Activated B cell treated with CpG ODN at 0.5 μM for 24 hours (primary cell): ENCODE results near the gene BDNF. TPM values are rescaled to one million over a fixed set of nuclear protein-coding genes. Genes with fewer than 3 reads are reported as not detected.

Source experiments
- ATAC-seq: fragments of 200-7000 bp; cut with Tn5 transposase; one replicate; pipeline ENCODE4 v1.10.0; 2021; ENCODE audit warnings: low read depth, mild to moderate bottlenecking, moderate library complexity
- CTCF ChIA-PET: fragments of 350-600 bp; sonication (Branson Sonifier 250); formaldehyde crosslinking; loops from one replicate; lab custom pipeline; 2021; ENCODE audit warnings: antibody characterized with exemption; lab: Charles Lee
- POLR2A ChIA-PET: fragments of 350-600 bp; sonication (Branson Sonifier 250); formaldehyde crosslinking; loops from one replicate; lab custom pipeline; 2021; ENCODE audit warnings: antibody characterized with exemption; lab: Charles Lee
- DNase-seq: peaks from one replicate; pipeline ENCODE4 v3.0.0; 2022
- H3K27ac Mint-ChIP-seq: one replicate; pipeline ENCODE4 v1.8.0; 2020; ENCODE audit warnings: mixed read lengths
- H3K27me3 Mint-ChIP-seq: one replicate; pipeline ENCODE4 v1.8.0; 2021; ENCODE audit warnings: mixed read lengths
- H3K36me3 Mint-ChIP-seq: one replicate; pipeline ENCODE4 v1.8.0; 2021; ENCODE audit warnings: low read depth, mixed read lengths
- H3K4me1 Mint-ChIP-seq: one replicate; pipeline ENCODE4 v1.8.0; 2021; ENCODE audit warnings: mixed read lengths
- H3K4me3 Mint-ChIP-seq: one replicate; pipeline ENCODE4 v1.8.0; 2020; ENCODE audit warnings: mild to moderate bottlenecking, mixed read lengths
- H3K9me3 Mint-ChIP-seq: one replicate; pipeline ENCODE4 v1.8.0; 2020; ENCODE audit warnings: mixed read lengths
- CTCF ChIP-seq: fragments of 200-600 bp; IDR thresholded peaks from one replicate; pipeline ENCODE4 v1.8.0; 2022; ENCODE audit warnings: antibody characterized with exemption, mild to moderate bottlenecking
- intact Hi-C: fragments of 100-400 bp; cut with micrococcal nuclease; formaldehyde crosslinking; loops from one replicate; pipeline ENCODE4 v1.15.1; 2024
- total RNA-seq: library from RNA; stranded (reverse); gene quantifications from 2 replicates; pipeline ENCODE4 v1.2.3, GENCODE V29; 2022

Gene BDNF
- total RNA-seq, 1 donor from 2014 or later = not detected

- H3K9me3 Mint-ChIP-seq = no peaks in the 10 kb centered on the region
- H3K27ac Mint-ChIP-seq = no peak overlapping the region
- intact Hi-C loops = no loop called here
- H3K27me3 Mint-ChIP-seq = no peaks in the 10 kb centered on the region
- H3K4me3 Mint-ChIP-seq = no peak overlapping the region
- ChIA-PET POLR2A (no interaction called here), CTCF (no interaction called here)
- no peaks in the 10 kb centered on the region for H3K4me1 Mint-ChIP-seq
- ATAC-seq (no peak), DNase-seq (no peak)
- no peak for TF ChIP-seq CTCF
- H3K36me3 Mint-ChIP-seq = no peaks in the 10 kb centered on the region
Observed at GRCh38 chr11:27656806-27657483, 43.3 kb downstream of the BDNF start.

GRCh38 chr11:27656320-27656719 lies 43.9 kb downstream of the BDNF start:
- no peaks in the 10 kb centered on the region for H3K27me3 Mint-ChIP-seq
- no peak overlapping the region for H3K4me3 Mint-ChIP-seq
- ChIA-PET CTCF (no interaction called here), POLR2A (no interaction called here)
- intact Hi-C loops = no loop called here
- ATAC-seq (no peak), DNase-seq (no peak)
- no peak for TF ChIP-seq CTCF
- H3K9me3 Mint-ChIP-seq = no peaks in the 10 kb centered on the region
- H3K36me3 Mint-ChIP-seq = no peaks in the 10 kb centered on the region
- H3K4me1 Mint-ChIP-seq = no peaks in the 10 kb centered on the region
- H3K27ac Mint-ChIP-seq = no peak overlapping the region

GRCh38 chr11:27653990-27654758 lies 46.1 kb downstream of the BDNF start:
- CTCF ChIA-PET = no interaction called here
- intact Hi-C loops = no loop called here

GRCh38 chr11:27651711-27652110 lies 48.5 kb downstream of the BDNF start:
- intact Hi-C loops = no loop called here
- no peak for ATAC-seq
- H3K4me3 Mint-ChIP-seq = no peak overlapping the region
- ChIA-PET POLR2A (no interaction called here), CTCF (no interaction called here)
- no peaks in the 10 kb centered on the region for H3K9me3 Mint-ChIP-seq
- DNase-seq = no peak
- H3K27ac Mint-ChIP-seq = no peak overlapping the region
- H3K4me1 Mint-ChIP-seq = no peaks in the 10 kb centered on the region
- no peak for TF ChIP-seq CTCF
- no peaks in the 10 kb centered on the region for H3K27me3 Mint-ChIP-seq
- H3K36me3 Mint-ChIP-seq = no peaks in the 10 kb centered on the region

More at GRCh38 chr11:27653990-27654758, 46.1 kb downstream of the BDNF start:
- no peak for DNase-seq
- Mint-ChIP-seq H3K4me1 (no peaks in the 10 kb centered on the region), H3K36me3 (no peaks in the 10 kb centered on the region), H3K9me3 (no peaks in the 10 kb centered on the region), H3K4me3 (no peak overlapping the region), H3K27me3 (no peaks in the 10 kb centered on the region), H3K27ac (no peak overlapping the region)
- POLR2A ChIA-PET = no interaction called here
- TF ChIP-seq CTCF = no peak
- no peak for ATAC-seq

- Mint-ChIP-seq H3K4me3 (no peak overlapping the region), H3K9me3 (no peaks in the 10 kb centered on the region), H3K27ac (no peak overlapping the region), H3K36me3 (no peaks in the 10 kb centered on the region), H3K27me3 (no peaks in the 10 kb centered on the region), H3K4me1 (no peaks in the 10 kb centered on the region)
- CTCF ChIA-PET = no interaction called here
- TF ChIP-seq CTCF = no peak
- DNase-seq (no peak), ATAC-seq (no peak)
- POLR2A ChIA-PET = no interaction called here
- intact Hi-C loops = no loop called here
Observed at GRCh38 chr11:27650988-27651387, 49.3 kb downstream of the BDNF start.
